ENCODE measurements around the gene EPHA8.

The EPHA8 gene

DNA sequence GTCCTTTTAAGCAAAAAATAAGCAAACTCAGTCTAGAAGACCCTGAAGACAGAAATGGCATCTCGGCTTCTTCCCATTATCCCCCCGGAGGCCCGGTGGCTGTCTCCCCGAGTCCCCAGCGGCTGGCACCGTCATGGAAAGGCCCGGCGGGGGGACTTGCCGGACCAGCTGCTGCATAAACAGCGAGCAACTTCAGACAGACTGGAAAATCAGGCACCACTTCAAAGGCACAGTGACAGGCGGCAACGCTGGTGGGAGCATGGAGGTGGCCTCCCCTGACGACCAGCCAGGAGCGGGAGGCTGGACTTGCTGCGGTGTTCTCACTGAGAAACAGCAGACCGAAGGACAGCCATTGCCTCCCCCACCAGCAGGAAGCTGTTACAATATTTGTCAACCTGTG is 54.8 kb downstream of the EPHA8 start:
- DNase-seq (ENCODE audit: low read depth): no peak

GRCh38 chr1:22619252-22619651 is 56.0 kb downstream of the EPHA8 start:
- DNase-seq (ENCODE audit: low read depth): no peak

DNA sequence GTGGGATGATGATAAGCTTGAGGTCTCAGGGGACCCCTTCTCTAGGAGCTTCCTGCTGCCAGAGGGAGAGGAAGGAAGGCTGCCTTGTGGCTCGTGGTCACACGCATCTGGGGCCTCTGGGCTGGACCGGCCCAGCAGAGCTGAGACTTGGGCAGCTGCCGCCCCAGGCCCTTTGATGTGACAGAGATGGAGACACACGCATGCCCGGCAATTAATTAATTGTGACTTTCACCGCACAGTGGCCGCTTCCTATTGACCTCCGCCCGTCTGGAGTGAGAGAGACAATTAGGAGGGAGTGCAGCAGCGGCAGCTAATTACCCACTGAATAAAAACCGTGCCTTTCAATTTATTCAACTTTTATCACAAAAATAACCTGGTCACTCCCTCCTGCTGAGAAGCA is 56.5 kb downstream of the EPHA8 start:
- DNase-seq (ENCODE audit: low read depth): no peak

GRCh38 chr1:22621761-22622160 is 58.5 kb downstream of the EPHA8 start:
- no peak for DNase-seq (ENCODE audit: low read depth)

DNA sequence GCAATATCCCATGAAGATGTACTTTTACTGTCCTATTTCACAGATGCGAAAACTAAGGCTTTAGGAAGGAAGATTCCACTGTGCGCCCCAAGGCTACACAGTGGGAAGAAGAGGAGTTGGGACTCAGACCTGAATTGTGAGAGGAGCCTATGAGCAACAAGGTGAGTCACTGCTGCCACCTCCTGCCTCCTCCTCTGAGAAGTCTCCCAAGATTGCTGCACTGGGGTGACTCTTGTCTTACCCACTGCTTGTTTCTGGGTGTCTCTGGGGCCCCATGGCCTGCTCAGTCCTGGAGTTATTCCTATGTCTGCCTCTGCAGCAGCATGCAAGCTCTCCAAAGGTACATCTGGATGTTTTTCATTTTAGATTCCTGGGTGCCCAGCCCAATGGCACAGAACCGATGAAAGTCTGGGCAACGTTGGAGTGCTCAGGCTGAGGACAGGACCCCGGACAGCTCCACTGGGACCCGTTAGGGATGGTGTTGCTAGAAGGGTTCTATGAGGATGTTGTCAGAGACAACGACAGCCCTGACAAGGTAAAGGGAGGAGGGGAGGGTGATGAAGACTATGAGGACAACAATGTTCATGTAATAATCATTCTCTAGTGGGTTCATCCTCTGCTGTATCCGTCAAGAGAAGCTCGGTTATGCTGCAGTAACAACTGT is 62.1 kb downstream of the EPHA8 start:
- DNase-seq (ENCODE audit: low read depth): peak; percentile 36

DNA sequence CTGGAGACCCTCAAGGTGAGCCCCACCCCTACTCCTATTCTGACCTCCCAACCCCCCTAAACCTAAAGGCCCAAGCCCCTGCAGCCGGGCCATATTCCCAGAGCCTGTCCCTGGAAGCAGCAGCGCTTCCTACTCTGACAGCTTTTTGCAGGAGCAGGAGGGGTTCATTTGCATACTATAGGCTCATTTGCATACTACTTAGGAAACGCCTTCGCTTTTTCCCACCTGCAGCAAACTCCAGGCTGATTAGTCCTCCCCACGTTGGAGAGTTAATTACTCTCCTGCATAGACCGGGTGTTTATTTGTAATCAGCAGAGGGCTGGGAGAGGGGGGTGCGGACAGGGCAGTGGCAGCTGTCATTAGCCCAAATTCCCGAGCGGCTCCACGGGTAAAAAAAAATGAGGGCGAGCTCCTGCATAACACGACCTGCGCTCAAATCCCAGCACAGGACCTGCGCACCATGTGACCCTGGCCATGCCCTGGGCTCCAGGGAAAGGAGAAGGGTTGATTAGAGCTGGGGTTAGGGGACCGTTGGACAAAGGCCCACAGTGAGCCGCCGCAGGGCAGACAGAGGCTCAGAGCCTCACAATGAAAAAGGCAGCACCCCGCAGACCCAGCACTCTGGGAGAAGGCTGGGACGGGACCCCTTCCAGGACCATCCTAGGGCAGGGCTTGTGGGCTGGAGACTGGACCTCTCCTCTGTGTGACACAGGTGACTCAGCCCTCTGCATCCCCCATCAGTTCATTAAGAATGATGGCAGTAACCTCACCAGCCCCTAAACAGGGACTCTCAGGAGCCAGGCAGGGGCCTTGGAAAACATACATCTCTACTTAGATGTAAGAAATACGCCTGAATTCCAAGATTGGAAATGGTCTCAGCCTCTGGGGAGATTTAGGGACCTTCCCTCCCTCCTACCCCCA is 63.2 kb downstream of the EPHA8 start:
- DNase-seq (ENCODE audit: low read depth): no peak

DNA sequence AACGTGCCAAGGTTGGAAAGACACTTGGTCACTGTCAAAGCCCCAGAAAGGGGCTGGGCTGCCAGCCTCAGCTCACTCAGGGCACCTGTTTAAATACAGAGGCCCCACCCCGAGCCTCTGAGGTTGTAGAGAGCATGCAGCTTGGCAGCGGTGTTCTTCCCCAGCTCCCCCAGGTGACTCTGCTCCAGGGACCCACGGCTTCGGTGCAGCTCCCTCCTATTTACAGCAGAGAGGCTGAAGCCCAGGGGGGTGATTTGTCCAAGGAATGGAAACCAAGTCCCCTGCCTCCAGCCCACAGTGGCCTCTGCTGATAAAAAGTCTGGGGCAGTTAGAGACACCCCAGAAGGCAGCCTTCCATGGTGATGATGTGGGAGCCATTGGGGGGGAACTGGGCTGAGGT is 64.0 kb downstream of the EPHA8 start:
- no peak for DNase-seq (ENCODE audit: low read depth)

DNA sequence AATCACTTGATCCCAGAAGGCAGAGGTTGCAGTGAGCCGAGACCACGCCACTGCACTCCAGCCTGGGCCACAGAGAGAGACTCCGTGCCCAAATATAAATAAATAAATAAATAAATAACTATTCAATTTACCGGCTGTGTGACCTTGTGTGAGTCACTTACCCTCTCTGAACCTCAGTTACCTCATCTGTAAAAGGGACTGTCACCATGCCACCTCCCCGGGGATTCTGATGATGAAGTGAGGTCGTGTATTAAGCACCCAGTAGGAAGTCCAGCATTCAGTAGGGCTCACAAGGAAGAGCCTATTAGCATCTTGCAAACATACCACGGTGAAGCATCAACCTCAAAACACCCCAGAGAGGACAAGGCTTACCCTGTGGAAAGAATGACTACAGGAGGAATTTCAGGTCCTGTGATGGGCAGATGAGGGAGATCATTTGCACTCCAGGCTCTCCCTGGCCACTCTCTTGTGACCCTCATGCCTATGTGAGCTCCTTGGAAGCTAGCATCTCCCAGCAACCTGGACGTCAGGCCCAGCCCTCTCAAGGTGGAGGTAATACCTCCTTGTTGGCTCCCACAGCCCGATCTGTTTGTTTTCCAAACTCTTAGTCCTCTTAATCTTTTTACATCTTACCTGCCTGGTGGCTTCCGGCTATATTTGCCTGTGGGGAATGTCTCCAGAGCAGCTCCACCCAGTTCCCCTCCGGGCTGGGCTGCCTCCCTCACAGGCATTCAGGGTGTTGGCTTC is 65.6 kb downstream of the EPHA8 start:
- no peak for DNase-seq (ENCODE audit: low read depth)

GRCh38 chr1:22629886-22630285 is 66.6 kb downstream of the EPHA8 start:
- DNase-seq (ENCODE audit: low read depth): no peak

DNA sequence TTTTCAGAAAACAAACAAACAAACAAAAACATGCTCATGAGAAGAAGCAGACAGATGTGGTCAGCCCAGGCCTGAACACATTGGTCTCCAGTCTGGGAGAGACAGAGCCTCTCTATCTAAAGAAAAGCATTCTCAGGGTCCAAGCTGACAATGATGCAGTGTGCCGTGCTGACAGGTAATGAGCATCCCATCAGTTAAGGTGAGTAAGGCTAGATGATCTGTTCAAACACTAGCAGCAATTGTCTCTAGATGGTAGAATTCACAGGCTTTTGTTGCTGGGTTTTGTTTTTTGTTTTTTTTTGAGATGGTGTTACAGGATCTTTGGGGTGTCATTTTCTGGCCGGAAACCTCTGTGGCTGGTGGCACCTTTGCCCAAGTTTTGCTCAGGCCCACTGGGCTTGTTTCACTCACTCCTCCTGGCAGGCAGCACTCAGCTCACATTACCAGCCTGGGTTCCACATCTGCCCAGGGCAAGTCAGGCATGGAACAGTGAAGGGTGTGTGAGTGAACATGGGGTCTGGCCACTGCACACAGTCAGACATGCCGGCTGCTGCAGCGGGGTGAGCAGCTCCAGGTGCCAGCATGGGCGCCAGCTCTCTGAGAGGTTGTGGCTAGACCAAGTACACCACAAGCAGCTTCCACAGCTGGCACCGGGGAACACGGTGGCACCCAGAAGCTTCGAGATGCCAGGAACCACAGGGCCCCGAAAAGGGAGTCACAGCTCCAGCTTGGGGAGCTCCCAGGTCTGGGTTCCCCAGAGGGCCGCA is 70.6 kb downstream of the EPHA8 start:
- DNase-seq (ENCODE audit: low read depth): no peak

GRCh38 chr1:22635436-22635835 is 72.1 kb downstream of the EPHA8 start:
- DNase-seq (ENCODE audit: low read depth): no peak

GRCh38 chr1:22636353-22636752 is 73.1 kb downstream of the EPHA8 start, which contains the start of gene C1QA:
Gene C1QA (plus strand): TSS chr1:22636628. CDS start chr1:22637617, 989 bp downstream.
- DNase-seq (ENCODE audit: low read depth): no peak

DNA sequence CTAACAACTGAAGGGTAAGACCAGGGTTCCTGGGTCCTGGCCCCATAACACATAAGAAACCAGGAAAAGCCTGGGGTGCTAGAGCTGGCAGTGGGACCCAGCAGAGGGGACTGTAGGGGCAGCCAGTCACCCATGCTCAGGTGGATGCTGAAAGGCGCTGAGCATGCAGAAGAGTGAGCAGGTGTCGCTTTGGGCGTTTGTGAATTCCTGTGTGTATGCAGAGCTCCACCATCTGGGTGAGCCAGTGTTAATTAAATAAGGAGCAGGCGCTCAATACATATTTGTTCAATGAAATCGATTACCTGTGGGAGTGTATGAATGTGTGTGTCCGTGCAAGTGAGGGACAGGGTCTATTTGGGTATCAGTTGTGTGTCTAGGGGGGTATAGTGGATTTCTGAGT is 73.6 kb downstream of the EPHA8 start:
- no peak for DNase-seq (ENCODE audit: low read depth)

GRCh38 chr1:22637907-22638445 is 74.7 kb downstream of the EPHA8 start:
- DNase-seq (ENCODE audit: low read depth): no peak

GRCh38 chr1:22638476-22639234 is 75.4 kb downstream of the EPHA8 start:
- DNase-seq (ENCODE audit: low read depth): no peak

GRCh38 chr1:22639286-22639685 is 76.0 kb downstream of the EPHA8 start:
- DNase-seq (ENCODE audit: low read depth): peak; percentile 60

- DNase-seq (ENCODE audit: low read depth): no peak
Observed at GRCh38 chr1:22641247-22641646, 78.0 kb downstream of the EPHA8 start.

DNA sequence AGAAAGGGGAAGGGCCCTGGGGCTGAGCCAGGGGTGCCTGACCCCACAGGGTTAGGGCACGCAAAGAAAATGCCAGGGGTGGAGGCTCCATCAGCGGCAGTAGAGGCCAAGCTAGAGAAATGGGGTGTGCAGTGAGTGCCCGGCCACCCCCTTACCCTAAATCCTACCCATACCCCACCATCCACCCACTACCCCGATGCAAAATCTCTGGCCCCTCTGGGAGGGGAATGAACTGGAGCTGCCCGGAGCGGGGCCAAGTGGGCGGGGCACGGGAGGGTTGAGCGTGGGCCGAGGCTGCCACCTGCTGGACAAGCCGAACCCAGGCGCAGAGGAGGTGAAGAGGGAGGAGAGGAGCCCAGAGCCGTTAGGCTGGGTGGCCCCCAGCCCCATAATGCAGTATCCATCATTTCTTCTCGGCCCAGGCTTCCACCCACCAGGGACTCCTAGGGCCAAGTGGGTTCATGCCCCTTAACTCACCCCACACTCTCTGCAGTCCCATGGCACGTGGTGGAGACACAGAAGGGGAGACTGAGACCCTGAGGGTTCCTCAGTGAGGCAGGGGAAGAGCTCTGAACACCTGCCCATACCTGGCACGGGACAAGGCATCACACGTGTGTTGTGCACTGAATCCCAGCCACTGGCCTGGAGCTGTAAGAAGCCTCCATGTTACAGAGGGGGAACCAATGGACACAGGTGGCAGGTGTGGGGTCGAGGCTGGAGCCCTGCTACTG is 78.8 kb downstream of the EPHA8 start:
- DNase-seq (ENCODE audit: low read depth): peak; percentile 62

GRCh38 chr1:22643381-22643780 is 80.1 kb downstream of the EPHA8 start, which contains the start of gene C1QC:
Gene C1QC (plus strand): TSS chr1:22643633. CDS start chr1:22644024, 391 bp downstream.
- DNase-seq (ENCODE audit: low read depth): no peak

- DNase-seq (ENCODE audit: low read depth): no peak
Observed at GRCh38 chr1:22643928-22644327, 80.6 kb downstream of the EPHA8 start.
